NCI-H1694 treated with DMSO at 0.1 percent for 48 hours (cell line): ENCODE measurements around the gene CMTM1.

Experiments
- DNase-seq: peaks from one replicate; lab custom pipeline; 2025; lab: John Stamatoyannopoulos, UW

CMTM1 gene

GRCh38 chr16:66539623-66540469 is 26.4 kb upstream of the CMTM1 start:
- DNase-seq = no peak

GRCh38 chr16:66541388-66542355 is 24.6 kb upstream of the CMTM1 start:
- no peak for DNase-seq

GRCh38 chr16:66542396-66542795 is 23.8 kb upstream of the CMTM1 start:
- DNase-seq = no peak

GRCh38 chr16:66543541-66543940 is 22.7 kb upstream of the CMTM1 start:
- no peak for DNase-seq

GRCh38 chr16:66544016-66544757 is 22.1 kb upstream of the CMTM1 start:
- no peak for DNase-seq

GRCh38 chr16:66547101-66547989 is 18.9 kb upstream of the CMTM1 start:
- no peak for DNase-seq

- DNase-seq = no peak
Measured at GRCh38 chr16:66548068-66548467, 18.2 kb upstream of the CMTM1 start.

- no peak for DNase-seq
Measured at GRCh38 chr16:66548868-66549267, 17.4 kb upstream of the CMTM1 start.

- DNase-seq = peak; percentile 44
Measured at GRCh38 chr16:66549284-66550131, 16.7 kb upstream of the CMTM1 start, which contains the start of gene TK2. Gene TK2, minus strand, starts transcription at chr16:66550122. Its CDS starts 61 bp downstream, at chr16:66550061.

- DNase-seq = peak; percentile 35
Measured at GRCh38 chr16:66551348-66551759, 14.9 kb upstream of the CMTM1 start.

GRCh38 chr16:66551788-66552285 is 14.4 kb upstream of the CMTM1 start:
- DNase-seq = no peak

- DNase-seq = peak; percentile 75
Measured at GRCh38 chr16:66552286-66553177, 13.7 kb upstream of the CMTM1 start, which contains the start of gene CKLF. Gene CKLF, plus strand, starts transcription at chr16:66552576. Its CDS starts 140 bp downstream, at chr16:66552716.

- DNase-seq = no peak
Measured at GRCh38 chr16:66553223-66553622, 13.0 kb upstream of the CMTM1 start.

GRCh38 chr16:66554021-66554420 is 12.2 kb upstream of the CMTM1 start:
- DNase-seq = no peak

GRCh38 chr16:66554495-66554894 is 11.7 kb upstream of the CMTM1 start:
- no peak for DNase-seq

GRCh38 chr16:66560107-66560506 is 6.1 kb upstream of the CMTM1 start:
- DNase-seq = no peak

GRCh38 chr16:66561381-66562080 is 4.7 kb upstream of the CMTM1 start:
- no peak for DNase-seq

- DNase-seq = no peak
Measured at GRCh38 chr16:66562409-66562808, 3.8 kb upstream of the CMTM1 start.
